GM13977 (cell line): ENCODE data around the gene SMIM1.
"Not testable (repeated sequence)": the region's sequence is repeated elsewhere in the genome, so short reads cannot be mapped to it uniquely, and the experiment has no call there.

Experiments
- DNase-seq: peaks from one replicate; pipeline ENCODE4 v3.0.0; 2012; ENCODE audit warnings: low spot score
- in situ Hi-C: fragments of 300-500 bp; cut with MboI; formaldehyde crosslinking; loops from one replicate; pipeline ENCODE4 v1.12.0; 2022; ENCODE audit warnings: low sequenced_read_pairs, low pct_unique_long_range_greater_than_20kb, mixed read lengths, inconsistent platforms; ENCODE audit not compliant: unreplicated experiment
- TF ChIP-seq, protein P1 (sequence below): IDR thresholded peaks from 2 replicates; pipeline ENCODE4 v1.5.1; 2012; ENCODE audit warnings: mild to moderate bottlenecking, control low read depth; ENCODE audit not compliant: insufficient read depth; ENCODE audit errors: extremely low read depth, missing control alignments

Gene SMIM1, protein sequence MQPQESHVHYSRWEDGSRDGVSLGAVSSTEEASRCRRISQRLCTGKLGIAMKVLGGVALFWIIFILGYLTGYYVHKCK

DNA sequence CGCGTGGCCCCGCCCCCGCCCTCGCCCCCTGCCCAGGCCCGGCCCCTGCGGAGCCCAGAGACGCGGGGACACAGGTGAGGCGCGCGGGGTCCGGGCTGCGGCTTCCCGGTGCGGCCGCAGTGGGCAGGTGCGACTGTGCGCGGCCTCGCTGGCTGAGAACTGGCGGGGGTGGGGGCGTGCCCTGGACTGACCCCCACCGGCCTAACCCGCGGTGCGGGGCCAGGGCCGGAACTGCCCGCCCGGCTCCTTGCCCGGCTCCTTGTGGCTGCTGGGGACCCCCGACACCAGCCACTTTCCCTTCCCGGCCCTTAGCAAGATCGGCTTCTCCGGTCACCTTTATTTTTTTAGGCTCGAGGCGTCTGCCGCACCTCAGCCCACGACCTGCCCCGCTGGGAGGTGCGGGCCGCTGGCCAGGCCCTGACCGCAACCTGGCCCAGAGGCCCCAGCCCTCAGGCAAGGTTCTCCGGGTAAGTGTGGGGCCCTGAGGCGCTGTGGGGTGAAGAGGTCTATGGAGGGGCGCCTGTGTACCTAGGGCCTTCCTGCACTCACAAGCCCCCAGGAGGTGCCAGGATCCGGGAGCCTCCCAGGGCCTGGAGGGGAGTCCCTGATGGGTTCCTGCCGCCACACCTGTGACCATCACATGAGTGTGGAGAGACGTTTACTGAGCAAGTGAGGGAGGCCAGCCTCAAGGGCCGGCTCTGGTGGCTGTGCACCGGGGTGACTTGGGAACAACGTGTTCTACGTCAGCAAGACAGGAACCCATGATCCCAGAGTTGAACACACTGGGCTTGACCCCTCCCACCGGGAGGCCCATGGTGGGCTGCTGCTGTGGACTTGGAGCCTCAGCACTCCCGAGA lies at the start of gene SMIM1:
Gene SMIM1 (plus strand): TSS at position 35 of the 857 bp plus-strand sequence. CDS start 2,625 bp downstream, outside the sequence.
- in situ Hi-C loops, result no loop called here
- DNase-seq, result peak; percentile 64
- TF ChIP-seq, protein P1, sequence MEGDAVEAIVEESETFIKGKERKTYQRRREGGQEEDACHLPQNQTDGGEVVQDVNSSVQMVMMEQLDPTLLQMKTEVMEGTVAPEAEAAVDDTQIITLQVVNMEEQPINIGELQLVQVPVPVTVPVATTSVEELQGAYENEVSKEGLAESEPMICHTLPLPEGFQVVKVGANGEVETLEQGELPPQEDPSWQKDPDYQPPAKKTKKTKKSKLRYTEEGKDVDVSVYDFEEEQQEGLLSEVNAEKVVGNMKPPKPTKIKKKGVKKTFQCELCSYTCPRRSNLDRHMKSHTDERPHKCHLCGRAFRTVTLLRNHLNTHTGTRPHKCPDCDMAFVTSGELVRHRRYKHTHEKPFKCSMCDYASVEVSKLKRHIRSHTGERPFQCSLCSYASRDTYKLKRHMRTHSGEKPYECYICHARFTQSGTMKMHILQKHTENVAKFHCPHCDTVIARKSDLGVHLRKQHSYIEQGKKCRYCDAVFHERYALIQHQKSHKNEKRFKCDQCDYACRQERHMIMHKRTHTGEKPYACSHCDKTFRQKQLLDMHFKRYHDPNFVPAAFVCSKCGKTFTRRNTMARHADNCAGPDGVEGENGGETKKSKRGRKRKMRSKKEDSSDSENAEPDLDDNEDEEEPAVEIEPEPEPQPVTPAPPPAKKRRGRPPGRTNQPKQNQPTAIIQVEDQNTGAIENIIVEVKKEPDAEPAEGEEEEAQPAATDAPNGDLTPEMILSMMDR, result no peak

GRCh38 chr1:3722846-3723245 lies 49.7 kb upstream of the SMIM1 start:
- TF ChIP-seq, protein P1, result no peak
- DNase-seq, result no peak
- in situ Hi-C loops, result no loop called here

DNA sequence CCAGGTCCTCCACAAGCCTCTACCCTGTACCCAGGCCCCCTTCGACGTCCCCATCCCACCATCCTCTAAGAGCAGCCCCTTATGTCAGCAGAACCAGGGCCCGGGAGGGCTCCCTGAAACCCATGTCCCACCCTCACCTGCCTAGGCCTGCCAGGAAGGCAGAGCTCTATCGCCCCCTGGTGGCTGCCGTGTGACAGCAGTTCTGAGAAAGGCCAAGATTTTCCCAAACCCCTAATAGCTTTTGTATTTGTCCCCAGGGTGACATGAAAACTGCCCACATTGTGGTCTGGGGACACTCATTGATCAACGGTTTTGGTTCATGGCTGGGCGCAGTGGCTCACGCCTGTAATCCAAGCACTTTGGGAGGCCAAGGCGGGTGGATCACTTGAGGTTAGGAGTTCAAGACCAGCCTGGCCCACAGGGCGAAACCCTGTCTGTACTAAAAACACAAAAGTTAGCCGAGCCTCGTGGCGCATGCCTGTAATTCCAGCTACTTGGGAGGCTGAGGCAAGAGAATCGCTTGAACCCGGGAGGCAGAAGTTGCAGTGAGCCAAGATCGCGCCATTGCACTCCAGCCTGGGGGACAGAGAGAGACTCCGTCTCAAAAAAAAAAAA lies 48.0 kb upstream of the SMIM1 start:
- in situ Hi-C loops, result not testable (repeated sequence)
- TF ChIP-seq, protein P1, result peak; percentile 99
- DNase-seq, result peak; percentile 86

DNA sequence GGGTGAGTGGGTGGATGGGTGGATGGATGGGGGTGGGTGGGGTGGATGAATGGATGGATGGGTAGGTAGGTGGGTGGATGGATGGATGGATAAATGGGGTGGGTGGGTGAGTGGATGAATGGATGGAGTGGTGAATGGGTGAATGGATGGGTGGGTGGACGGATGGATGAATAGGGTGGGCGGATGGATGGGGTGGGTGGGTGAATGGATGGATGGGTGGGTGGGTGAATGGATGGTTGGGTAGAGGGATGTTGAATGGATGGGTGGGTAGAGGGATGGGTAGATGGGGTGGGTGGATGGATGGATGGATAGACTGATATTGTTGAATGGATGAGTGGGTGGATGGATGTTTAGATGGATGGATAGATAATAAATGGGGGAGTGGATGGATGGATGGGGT lies 47.2 kb upstream of the SMIM1 start:
- DNase-seq, result no peak
- TF ChIP-seq, protein P1, result no peak
- in situ Hi-C loops, result no loop called here

DNA sequence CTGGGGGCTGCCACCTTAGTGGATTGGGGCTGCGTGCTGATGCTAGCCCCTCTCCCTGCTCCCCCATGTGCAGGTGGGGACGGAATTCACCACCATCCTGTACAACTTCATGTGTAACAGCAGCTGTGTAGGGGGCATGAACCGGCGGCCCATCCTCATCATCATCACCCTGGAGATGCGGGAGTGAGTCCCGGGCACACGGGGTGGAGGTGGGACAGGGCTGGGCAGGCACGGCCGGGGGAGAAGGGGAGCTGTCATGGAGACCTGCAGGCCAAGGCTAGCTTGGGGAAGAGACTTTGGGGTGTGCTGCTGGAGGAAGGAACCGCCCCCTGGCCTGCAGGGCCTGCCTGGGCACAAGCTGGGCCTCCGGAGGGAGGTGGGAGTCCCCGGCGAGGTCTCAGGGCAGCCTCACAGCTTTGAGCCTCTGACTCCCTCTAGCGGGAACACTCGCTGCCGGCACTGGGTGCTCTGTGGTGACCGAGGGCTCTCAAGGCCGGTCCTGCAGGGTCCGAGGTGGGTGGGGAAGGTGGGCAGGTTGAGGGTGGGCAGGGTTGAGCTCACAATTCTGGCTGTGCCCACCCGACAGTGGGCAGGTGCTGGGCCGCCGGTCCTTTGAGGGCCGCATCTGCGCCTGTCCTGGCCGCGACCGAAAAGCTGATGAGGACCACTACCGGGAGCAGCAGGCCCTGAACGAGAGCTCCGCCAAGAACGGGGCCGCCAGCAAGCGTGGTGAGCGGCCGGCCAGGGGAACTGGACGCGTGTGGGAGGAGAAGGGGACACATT lies 45.3 kb upstream of the SMIM1 start:
- in situ Hi-C loops, result no loop called here
- DNase-seq, result peak; percentile 79
- TF ChIP-seq, protein P1, result peak; percentile 64
